HT-29 (cell line): ENCODE results near the gene SH2B2. TPM values are rescaled to one million over a fixed set of nuclear protein-coding genes. Genes with fewer than 3 reads are reported as not detected.
"Not testable (repeated sequence)": the region's sequence is repeated elsewhere in the genome, so short reads cannot be mapped to it uniquely, and the experiment has no call there.

Experiments used
- DNase-seq: peaks from one replicate; pipeline ENCODE4 v3.0.0-alpha.2; 2015; ENCODE audit warnings: low spot score
- small RNA-seq: library from RNA; depleted of rRNA; stranded (forward); fragments of <200 nt; gene quantifications from one replicate; pipeline ENCODE3, GENCODE V24; 2014
- total RNA-seq: library from RNA; depleted of rRNA; stranded (reverse); fragments of >200 nt; shearing (Covaris generic); gene quantifications from 2 replicates; pipeline ENCODE4 v1.2.3, GENCODE V29; 2014; rRNA removed

SH2B2 gene
- total RNA-seq, 1 experiment from 2014 or later, result 2.0 TPM

- not testable (repeated sequence) for DNase-seq
These were observed 44.2 kb downstream of the SH2B2 start for GRCh38 chr7:102330666-102331460.

DNA sequence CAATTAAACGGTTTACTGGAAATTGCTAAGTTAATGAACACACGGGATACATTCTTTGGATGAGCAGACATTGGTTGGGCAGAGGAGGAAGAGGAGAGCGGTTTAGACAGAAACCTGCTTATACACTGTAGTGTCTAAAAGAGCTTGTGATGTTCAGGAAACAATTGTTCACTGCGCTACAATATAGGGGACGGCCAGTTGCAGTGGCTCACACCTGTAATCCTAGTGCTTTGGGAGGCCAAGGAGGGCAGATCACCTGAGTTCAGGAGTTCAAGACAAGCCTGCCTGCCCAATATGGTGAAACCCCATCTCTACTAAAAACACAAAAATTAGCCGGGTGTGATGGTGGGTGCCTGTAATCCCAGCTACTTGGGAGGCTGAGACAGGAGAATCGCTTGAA is 48.9 kb downstream of the SH2B2 start:
- not testable (repeated sequence) for DNase-seq

- not testable (repeated sequence) for DNase-seq
These were observed 50.3 kb downstream of the SH2B2 start for GRCh38 chr7:102337002-102337401.

DNA sequence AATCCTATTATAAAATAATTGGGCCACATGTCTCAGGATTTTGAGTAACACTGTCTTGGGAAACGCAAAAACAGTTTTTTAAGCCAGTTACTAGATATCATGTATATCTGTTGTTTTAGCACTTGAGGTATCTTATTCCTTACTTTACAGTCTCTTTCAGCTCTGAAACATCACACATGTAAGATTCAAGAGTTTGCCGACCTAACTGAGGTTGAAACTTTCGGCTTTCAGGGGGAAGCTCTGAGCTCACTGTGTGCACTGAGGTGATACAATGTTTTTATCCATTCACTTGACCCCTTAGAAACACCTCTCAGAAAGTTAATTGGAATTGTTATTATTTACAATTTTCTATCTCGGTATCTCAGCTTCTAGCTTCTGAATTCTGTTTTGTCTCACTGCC is 50.8 kb downstream of the SH2B2 start:
- not testable (repeated sequence) for DNase-seq

- DNase-seq, result not testable (repeated sequence)
These were observed 54.1 kb downstream of the SH2B2 start for GRCh38 chr7:102340599-102341368.

- not testable (repeated sequence) for DNase-seq
These were observed 60.3 kb downstream of the SH2B2 start for GRCh38 chr7:102346983-102347382.

- DNase-seq, result not testable (repeated sequence)
These were observed 69.7 kb downstream of the SH2B2 start, which contains the start of gene SPDYE6 for GRCh38 chr7:102356344-102356743. TSS of gene SPDYE6 (minus strand) at chr7:102356444. CDS start at chr7:102356023, 421 bp downstream.

DNA sequence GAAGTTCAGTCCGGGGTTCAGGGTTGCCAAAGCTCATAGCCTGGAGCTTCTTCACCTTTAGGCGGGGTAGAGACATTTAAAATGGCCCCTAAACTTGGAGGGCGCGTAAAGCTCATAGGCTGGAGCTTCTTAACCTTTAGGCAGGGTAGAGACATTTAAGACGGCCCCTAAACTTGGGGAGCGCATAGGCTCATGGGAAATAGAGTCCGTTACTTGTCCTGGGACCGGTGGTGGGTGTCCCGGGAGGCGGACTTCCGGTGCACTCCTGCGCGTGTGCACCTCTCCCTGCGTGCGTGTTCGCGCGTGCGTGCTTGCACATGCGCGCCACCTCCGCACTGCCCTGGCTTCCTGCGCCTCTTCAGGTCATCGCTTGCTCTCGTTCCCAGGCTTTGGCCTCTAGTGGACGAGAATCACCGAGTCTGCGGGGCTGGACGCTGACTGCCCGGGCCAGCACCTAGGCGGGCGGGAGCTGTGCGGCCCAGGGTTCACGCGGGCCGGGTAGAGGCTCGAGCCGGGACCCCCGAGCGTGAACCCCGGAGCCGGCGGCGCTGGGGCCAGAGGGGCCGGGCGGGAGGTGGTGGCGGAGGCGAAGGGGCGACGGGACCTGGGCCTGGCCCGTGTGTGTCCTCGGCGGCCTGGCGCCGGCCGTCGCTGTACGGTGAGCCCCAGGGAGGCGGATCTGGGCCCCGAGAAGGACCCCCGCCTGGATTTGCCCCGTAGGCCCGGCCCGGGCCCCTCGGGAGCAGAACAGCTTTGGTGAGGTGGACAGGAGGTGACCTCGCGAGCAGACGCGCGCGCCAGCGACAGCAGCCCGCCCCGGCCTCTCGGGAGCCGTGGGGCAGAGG is 77.1 kb downstream of the SH2B2 start:
- peak; percentile 99 for DNase-seq

- DNase-seq, result peak; percentile 1
These were observed 77.8 kb downstream of the SH2B2 start for GRCh38 chr7:102364394-102364886.

- not testable (repeated sequence) for DNase-seq
These were observed 78.7 kb downstream of the SH2B2 start for GRCh38 chr7:102365390-102365789.

- DNase-seq, result not testable (repeated sequence)
These were observed 83.4 kb downstream of the SH2B2 start for GRCh38 chr7:102370038-102370437.

Small RNAs within 50 kb of the gene (small RNA-seq; reads per million reads assigned to genes)
- gene AC005088.1 (not detected), gene MIR4285 (not detected), gene RF00019 (not detected)

Other genes starting within 250 kb of the SH2B2 start
- gene SPDYE6, start 69.6 kb downstream of the SH2B2 start, total RNA-seq, result not detected in 2 replicates
- 34.8 and 38.8 TPM in 2 replicates for gene PRKRIP1, start 109.5 kb downstream of the SH2B2 start, total RNA-seq
- gene ORAI2, start 146.7 kb downstream of the SH2B2 start, total RNA-seq, result 37.4 and 39.8 TPM in 2 replicates
- 31.5 and 36.5 TPM in 2 replicates for gene ALKBH4, start 178.0 kb downstream of the SH2B2 start, total RNA-seq
- 73.6 and 81.2 TPM in 2 replicates for gene LRWD1, start 178.1 kb downstream of the SH2B2 start, total RNA-seq
- 96.9 and 101 TPM in 2 replicates for gene POLR2J, start 192.1 kb downstream of the SH2B2 start, total RNA-seq
- gene RASA4B, start 230.9 kb downstream of the SH2B2 start, total RNA-seq, result 7.4 and 13.9 TPM in 2 replicates